ENCODE data around the gene NRDC. TPM values are rescaled to one million over a fixed set of nuclear protein-coding genes. Genes with fewer than 3 reads are reported as not detected.
A peak's percentile ranks its signal among the peaks of the same experiment; 100 is the strongest.
"Not testable (repeated sequence)": the region's sequence is repeated elsewhere in the genome, so short reads cannot be mapped to it uniquely, and the experiment has no call there.

NRDC gene
- total and polyA plus RNA-seq, 9 donors: 80.1 to 146 (median 111) TPM

DNA sequence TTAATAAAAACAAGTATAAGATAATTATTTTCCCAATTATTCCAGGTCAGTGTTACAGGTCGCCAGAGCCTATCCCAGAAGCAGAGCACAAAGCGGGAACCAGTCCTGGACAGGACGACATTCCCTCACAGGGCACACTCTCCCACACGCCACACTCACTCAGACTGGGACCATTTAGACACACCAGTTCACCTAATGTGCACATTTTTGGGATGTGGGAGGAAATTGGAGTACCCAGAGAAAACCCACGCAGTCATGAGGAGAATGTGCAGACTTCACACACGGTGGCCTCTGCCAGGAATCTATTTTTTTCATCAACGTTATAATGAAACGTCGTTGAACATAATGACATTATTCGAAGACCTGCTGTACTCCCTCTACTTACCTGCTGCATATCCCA, 20.5 kb upstream of the NRDC start:
- H3K27ac ChIP-seq (ENCODE audit: low read length): no peak overlapping the region
- no peaks in the 10 kb centered on the region for H3K9me3 ChIP-seq (replicated peaks; ENCODE audit: control insufficient read depth, low read depth, low read length)
- H3K4me1 ChIP-seq (ENCODE audit: control insufficient read depth, insufficient read depth, low read length): no peaks in the 10 kb centered on the region
- DNase-seq: no peak
- peaks cover 10% of the 10 kb centered on the region for H3K27me3 ChIP-seq (ENCODE audit: control insufficient read depth, insufficient read depth, low read length)
- no peaks in the 10 kb centered on the region for H3K36me3 ChIP-seq (ENCODE audit: control insufficient read depth, insufficient read depth, low read length)
- H3K4me3 ChIP-seq (ENCODE audit: low read length): no peak overlapping the region
- 76% methylated on average over 5 of the region's 10 CpGs for WGBS (ENCODE audit: insufficient coverage)

DNA sequence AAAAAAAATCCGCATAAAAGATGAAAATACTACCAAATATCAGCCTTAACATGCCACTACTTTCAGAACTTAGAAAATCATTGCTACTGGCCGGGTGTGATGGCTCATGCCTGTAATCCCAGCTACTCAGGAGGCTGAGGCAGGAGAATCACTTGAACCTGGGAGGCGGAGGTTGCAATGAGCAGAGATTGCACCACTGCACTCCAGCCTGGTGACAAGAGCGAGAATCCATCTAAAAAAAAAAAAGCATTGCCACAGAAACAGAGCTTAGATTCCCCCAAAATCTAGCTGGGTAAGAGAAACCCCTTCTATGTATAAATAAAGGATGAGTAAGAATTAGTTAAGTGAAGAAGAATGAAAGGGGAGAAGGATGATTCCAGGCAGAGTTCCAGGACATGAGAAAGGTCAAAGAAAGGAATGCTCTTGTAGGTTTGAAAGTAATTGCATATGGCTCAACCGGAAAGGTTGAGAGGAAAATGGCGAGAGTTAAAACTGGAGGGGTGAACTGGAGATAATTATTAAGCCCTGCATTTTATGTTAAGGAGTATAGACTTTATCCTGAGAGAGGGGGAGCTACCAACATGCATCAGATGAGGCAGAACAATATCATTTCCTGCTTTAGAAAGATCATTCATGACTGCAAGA, 19.7 kb upstream of the NRDC start:
- DNase-seq: no peak
- Histone ChIP-seq H3K27ac (ENCODE audit: low read length) (no peak overlapping the region), H3K27me3 (ENCODE audit: control insufficient read depth, insufficient read depth, low read length) (peaks cover 8% of the 10 kb centered on the region), H3K4me1 (ENCODE audit: control insufficient read depth, insufficient read depth, low read length) (no peaks in the 10 kb centered on the region), H3K4me3 (ENCODE audit: low read length) (no peak overlapping the region), H3K36me3 (ENCODE audit: control insufficient read depth, insufficient read depth, low read length) (no peaks in the 10 kb centered on the region), H3K9me3 (replicated peaks; ENCODE audit: control insufficient read depth, low read depth, low read length) (no peaks in the 10 kb centered on the region)
- 48% methylated on average over 3 of the region's 6 CpGs for WGBS (ENCODE audit: insufficient coverage)

DNA sequence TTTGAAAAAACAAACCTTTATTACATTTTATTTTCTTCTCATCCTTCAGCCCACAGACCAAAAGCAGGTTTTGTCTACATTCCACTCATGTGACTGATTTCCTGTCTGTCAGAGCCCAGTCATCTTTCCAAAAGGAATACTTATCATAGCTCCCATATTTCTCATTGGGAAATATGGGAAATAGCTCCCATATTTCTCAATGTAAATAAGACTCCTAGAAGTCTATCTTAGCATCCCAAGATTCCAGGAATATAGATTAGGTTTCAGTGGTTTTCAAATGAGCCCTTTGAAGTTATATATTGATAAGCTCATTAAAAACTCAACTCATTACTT, 19.1 kb upstream of the NRDC start:
- H3K4me1 ChIP-seq (ENCODE audit: control insufficient read depth, insufficient read depth, low read length): no peaks in the 10 kb centered on the region
- no peak for DNase-seq
- no peaks in the 10 kb centered on the region for H3K36me3 ChIP-seq (ENCODE audit: control insufficient read depth, insufficient read depth, low read length)
- peaks cover 7% of the 10 kb centered on the region for H3K27me3 ChIP-seq (ENCODE audit: control insufficient read depth, insufficient read depth, low read length)
- H3K4me3 ChIP-seq (ENCODE audit: low read length): no peak overlapping the region
- no peaks in the 10 kb centered on the region for H3K9me3 ChIP-seq (replicated peaks; ENCODE audit: control insufficient read depth, low read depth, low read length)
- no peak overlapping the region for H3K27ac ChIP-seq (ENCODE audit: low read length)

DNA sequence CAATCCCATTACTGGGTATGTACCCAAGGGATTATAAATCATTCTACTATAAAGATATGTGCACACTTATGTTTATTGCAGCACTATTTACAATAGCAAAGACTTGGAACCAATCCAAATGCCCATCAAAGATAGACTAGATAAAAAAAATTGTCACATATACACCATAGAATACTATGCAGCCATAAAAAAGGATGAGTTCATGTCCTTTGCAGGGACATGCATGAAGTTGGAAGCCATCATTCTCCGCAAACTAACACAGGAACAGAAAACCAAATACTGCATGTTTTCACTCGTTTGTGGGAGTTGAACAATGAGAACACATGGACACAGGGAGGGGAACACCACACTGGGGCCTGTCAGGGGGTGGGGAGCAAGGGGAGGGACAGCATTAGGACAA, 16.2 kb upstream of the NRDC start:
- no CpG with 5 or more reads among the region's 2 CpGs for WGBS (ENCODE audit: insufficient coverage)
- H3K4me1 ChIP-seq (ENCODE audit: control insufficient read depth, insufficient read depth, low read length); DNase-seq; H3K4me3 ChIP-seq (ENCODE audit: low read length); H3K27ac ChIP-seq (ENCODE audit: low read length); H3K27me3 ChIP-seq (ENCODE audit: control insufficient read depth, insufficient read depth, low read length); H3K9me3 ChIP-seq (replicated peaks; ENCODE audit: control insufficient read depth, low read depth, low read length); H3K36me3 ChIP-seq (ENCODE audit: control insufficient read depth, insufficient read depth, low read length): not testable (repeated sequence)

DNA sequence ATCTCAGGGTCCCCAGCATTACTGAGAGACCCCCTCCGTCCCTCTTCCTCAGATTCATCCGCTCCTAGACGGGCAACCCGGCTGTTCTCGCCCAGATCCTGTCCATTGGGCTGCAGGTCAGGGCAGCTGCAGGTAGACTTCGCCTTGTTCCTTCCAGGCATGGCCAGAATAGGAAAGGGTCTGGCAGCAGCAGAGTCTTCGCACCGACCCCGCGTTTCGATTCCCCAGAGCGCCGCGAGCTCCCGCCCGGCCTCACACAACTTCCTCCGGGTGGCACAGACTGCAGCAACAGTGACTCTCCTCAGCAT, 265 bp downstream of the NRDC start:
- no peak for DNase-seq
- H3K4me3 ChIP-seq (ENCODE audit: low read length): peak overlapping the region; percentile 93
- H3K4me1 ChIP-seq (ENCODE audit: control insufficient read depth, insufficient read depth, low read length): peaks cover 11% of the 10 kb centered on the region
- peaks cover 3% of the 10 kb centered on the region for H3K36me3 ChIP-seq (ENCODE audit: control insufficient read depth, insufficient read depth, low read length)
- 0% methylated on average over 17 of the region's 17 CpGs for WGBS (ENCODE audit: insufficient coverage)
- peak overlapping the region; percentile 98 for H3K27ac ChIP-seq (ENCODE audit: low read length)
- H3K9me3 ChIP-seq (replicated peaks; ENCODE audit: control insufficient read depth, low read depth, low read length): no peaks in the 10 kb centered on the region
- H3K27me3 ChIP-seq (ENCODE audit: control insufficient read depth, insufficient read depth, low read length): peaks cover 4% of the 10 kb centered on the region

DNA sequence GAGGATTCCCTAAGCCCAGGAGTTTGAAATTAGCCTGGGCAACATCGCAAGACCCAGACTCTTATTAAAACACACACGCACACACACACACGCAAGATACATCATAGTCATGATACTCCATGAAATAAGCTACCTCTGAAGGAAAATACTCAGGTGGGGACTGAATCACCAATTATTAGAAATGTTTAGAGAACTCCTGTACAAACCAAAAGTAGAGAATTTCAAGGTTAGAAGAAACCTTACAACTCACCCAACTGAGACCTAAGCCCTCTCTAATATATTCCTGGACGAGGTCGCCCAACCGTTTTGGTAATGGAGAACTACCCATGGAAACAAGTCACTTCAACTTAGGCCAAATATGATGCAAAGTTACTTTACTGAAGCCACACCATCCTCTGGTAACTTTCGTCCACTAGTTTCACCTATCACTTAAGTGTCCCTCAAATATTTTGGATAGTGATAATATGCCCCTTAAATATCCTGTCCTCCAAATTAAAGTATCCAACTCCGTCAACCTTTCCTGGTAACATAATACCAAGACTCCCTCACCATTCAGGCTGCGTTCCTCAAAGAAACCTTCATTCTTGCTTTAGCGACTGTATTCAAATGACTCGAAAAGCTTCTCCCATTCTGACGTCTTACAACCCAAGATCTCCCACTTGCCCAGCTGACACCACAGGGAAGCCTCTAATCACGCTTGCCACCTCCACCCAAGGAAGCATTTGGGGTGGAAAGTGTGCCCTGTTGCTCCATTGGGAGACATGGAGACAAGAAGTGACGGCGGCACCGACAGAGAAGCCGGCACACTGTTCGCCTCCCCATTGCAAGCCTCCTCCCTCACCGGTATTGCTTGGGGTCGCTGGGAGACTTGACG, 856 bp downstream of the NRDC start:
- 0% methylated on average over 12 of the region's 21 CpGs for WGBS (ENCODE audit: insufficient coverage)
- peaks cover 3% of the 10 kb centered on the region for H3K36me3 ChIP-seq (ENCODE audit: control insufficient read depth, insufficient read depth, low read length)
- peak; percentile 40 for DNase-seq
- H3K9me3 ChIP-seq (replicated peaks; ENCODE audit: control insufficient read depth, low read depth, low read length): no peaks in the 10 kb centered on the region
- H3K4me3 ChIP-seq (ENCODE audit: low read length): peak overlapping the region; percentile 93
- peak overlapping the region; percentile 98 for H3K27ac ChIP-seq (ENCODE audit: low read length)
- peaks cover 4% of the 10 kb centered on the region for H3K27me3 ChIP-seq (ENCODE audit: control insufficient read depth, insufficient read depth, low read length)
- peaks cover 11% of the 10 kb centered on the region for H3K4me1 ChIP-seq (ENCODE audit: control insufficient read depth, insufficient read depth, low read length)

DNA sequence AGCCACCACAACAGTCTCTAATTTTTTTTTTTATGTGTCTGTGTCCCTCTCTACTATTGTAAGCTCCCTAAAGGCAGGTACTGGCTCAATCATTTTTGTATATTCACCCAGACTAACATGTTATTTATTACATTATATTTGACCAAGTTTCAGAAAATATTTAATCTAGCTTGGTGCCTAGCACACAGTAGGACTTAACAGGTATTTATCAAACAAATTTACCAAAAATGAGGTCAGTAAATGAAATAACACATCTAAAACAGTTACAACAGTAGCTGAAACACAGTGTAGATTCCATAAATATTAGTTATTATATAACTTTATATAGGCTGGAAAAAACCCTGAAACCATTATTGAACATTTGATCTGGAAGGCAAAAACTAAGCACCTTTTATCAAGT, 2.7 kb downstream of the NRDC start:
- no peak overlapping the region for H3K4me3 ChIP-seq (ENCODE audit: low read length)
- peaks cover 3% of the 10 kb centered on the region for H3K36me3 ChIP-seq (ENCODE audit: control insufficient read depth, insufficient read depth, low read length)
- no peaks in the 10 kb centered on the region for H3K9me3 ChIP-seq (replicated peaks; ENCODE audit: control insufficient read depth, low read depth, low read length)
- no peaks in the 10 kb centered on the region for H3K27me3 ChIP-seq (ENCODE audit: control insufficient read depth, insufficient read depth, low read length)
- H3K4me1 ChIP-seq (ENCODE audit: control insufficient read depth, insufficient read depth, low read length): peaks cover 11% of the 10 kb centered on the region
- no peak for DNase-seq
- no peak overlapping the region for H3K27ac ChIP-seq (ENCODE audit: low read length)

DNA sequence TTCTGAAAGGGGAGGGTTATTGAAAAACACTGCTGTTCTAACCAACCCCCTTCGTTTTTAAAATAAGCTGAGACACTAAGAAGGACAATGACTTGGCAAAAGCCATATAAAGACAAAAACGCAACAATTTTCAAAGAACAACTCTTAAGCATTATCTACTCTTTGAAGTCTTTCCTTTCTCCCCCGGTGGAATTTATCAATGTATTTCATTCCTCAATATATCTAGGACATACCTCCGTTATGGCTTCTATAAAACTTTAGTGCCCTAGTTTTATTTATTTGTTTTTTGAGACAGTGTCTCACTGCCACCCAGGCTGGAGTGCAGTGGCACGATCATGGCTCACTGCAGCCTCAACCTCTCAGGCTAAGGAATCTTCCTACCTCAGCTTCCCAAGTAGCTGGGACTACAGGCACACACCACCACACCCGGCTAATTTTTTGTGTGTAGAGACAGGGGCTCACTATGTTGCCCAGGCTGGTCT, 3.2 kb downstream of the NRDC start:
- peaks cover 11% of the 10 kb centered on the region for H3K4me1 ChIP-seq (ENCODE audit: control insufficient read depth, insufficient read depth, low read length)
- no CpG with 5 or more reads among the region's 6 CpGs for WGBS (ENCODE audit: insufficient coverage)

DNA sequence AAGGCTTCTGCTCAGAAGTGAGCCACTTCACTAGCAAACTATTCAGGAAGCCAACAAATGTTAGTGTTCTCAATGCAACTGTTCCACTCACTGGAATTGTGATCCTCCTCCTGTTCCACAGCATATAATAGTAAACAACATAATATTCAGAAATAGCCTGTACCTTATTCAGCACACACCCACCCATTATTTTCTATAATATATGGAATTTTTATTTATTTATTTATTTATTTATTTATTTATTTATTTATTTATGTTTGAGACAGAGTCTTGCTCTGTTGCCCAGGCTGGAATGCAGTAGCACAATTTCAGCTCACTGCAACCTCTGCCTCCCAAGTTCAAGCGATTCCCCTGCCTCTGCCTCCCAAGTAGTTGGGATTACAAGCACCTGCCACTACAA, 5.3 kb downstream of the NRDC start:
- not testable (repeated sequence) for H3K4me3 ChIP-seq (ENCODE audit: low read length); H3K36me3 ChIP-seq (ENCODE audit: control insufficient read depth, insufficient read depth, low read length); H3K9me3 ChIP-seq (replicated peaks; ENCODE audit: control insufficient read depth, low read depth, low read length); DNase-seq; H3K27me3 ChIP-seq (ENCODE audit: control insufficient read depth, insufficient read depth, low read length); H3K4me1 ChIP-seq (ENCODE audit: control insufficient read depth, insufficient read depth, low read length); H3K27ac ChIP-seq (ENCODE audit: low read length)
- WGBS (ENCODE audit: insufficient coverage): 100% methylated on average over 1 of the region's 1 CpG

More for the DNA sequence above, 3.2 kb downstream of the NRDC start:
- Histone ChIP-seq H3K4me3 (ENCODE audit: low read length) (no peak overlapping the region), H3K36me3 (ENCODE audit: control insufficient read depth, insufficient read depth, low read length) (peaks cover 3% of the 10 kb centered on the region), H3K9me3 (replicated peaks; ENCODE audit: control insufficient read depth, low read depth, low read length) (no peaks in the 10 kb centered on the region), H3K27me3 (ENCODE audit: control insufficient read depth, insufficient read depth, low read length) (no peaks in the 10 kb centered on the region), H3K27ac (ENCODE audit: low read length) (no peak overlapping the region)
- no peak for DNase-seq

DNA sequence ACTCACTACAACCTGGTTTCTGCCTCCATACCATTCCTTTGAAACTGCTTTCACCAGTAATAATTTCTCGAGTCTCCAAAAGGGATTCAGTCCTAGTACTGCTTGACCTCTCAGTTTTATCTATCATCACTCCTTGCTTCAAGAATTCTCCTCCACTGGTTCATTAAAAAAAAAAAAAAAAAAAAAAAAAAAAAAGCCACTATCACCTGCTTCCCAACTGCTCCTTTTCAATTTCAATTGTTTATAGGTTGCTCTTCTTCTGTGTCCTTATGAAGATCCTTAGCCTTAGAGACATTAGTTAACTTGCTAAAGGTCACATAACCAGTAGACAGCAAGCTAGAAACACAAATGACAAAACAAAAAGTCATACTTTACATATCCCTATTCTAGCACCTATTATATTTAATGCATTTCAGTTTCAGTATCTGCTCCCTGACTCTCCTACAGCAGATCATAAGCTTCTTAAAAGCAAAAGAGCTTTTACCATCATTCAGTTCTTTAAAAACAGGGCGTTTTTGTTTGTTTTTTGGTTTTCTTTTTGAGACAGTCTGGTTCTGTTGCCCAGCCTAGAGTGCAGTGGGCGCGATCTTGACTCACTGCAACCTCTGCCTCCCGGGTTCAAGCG, 7.1 kb downstream of the NRDC start:
- peaks cover under 1% of the 10 kb centered on the region for H3K4me1 ChIP-seq (ENCODE audit: control insufficient read depth, insufficient read depth, low read length)

More for the DNA sequence above, 7.1 kb downstream of the NRDC start:
- Histone ChIP-seq H3K36me3 (ENCODE audit: control insufficient read depth, insufficient read depth, low read length) (peaks cover 3% of the 10 kb centered on the region), H3K9me3 (replicated peaks; ENCODE audit: control insufficient read depth, low read depth, low read length) (no peaks in the 10 kb centered on the region), H3K27me3 (ENCODE audit: control insufficient read depth, insufficient read depth, low read length) (no peaks in the 10 kb centered on the region), H3K4me3 (ENCODE audit: low read length) (no peak overlapping the region), H3K27ac (ENCODE audit: low read length) (no peak overlapping the region)
- DNase-seq: no peak
- 93% methylated on average over 4 of the region's 6 CpGs for WGBS (ENCODE audit: insufficient coverage)
